Astrocyte (in vitro differentiated cells and primary cell): ENCODE results near the gene MANSC4. TPM values are rescaled to one million over a fixed set of nuclear protein-coding genes. Genes with fewer than 3 reads are reported as not detected.

ENCODE experiments used
- DNase-seq: peaks from one replicate; pipeline ENCODE4 v3.0.0-alpha.2; 2010; ENCODE audit warnings: low read depth
- FAIRE-seq: peaks from 2 replicates; lab custom pipeline; 2011; peaks lifted over from hg19 to GRCh38; lab: Jason Lieb, UNC
- H2AFZ ChIP-seq: 2 replicates; pipeline ENCODE4 v1.6.0; 2012; ENCODE audit warnings: low read depth, low read length, inconsistent platforms
- H3K27ac ChIP-seq: 2 replicates; pipeline ENCODE4 v1.5.1; 2011; ENCODE audit warnings: low read depth, low read length, inconsistent platforms
- H3K27me3 ChIP-seq: 2 replicates; pipeline ENCODE4 v1.6.0; 2011; ENCODE audit warnings: low read length, inconsistent platforms; ENCODE audit not compliant: insufficient read depth
- H3K36me3 ChIP-seq: 2 replicates; pipeline ENCODE4 v1.5.1; 2011; ENCODE audit warnings: low read length, inconsistent platforms; ENCODE audit not compliant: insufficient read depth
- H3K4me1 ChIP-seq: 2 replicates; pipeline ENCODE4 v1.5.1; 2011; ENCODE audit warnings: low read length, inconsistent platforms; ENCODE audit not compliant: insufficient read depth
- H3K4me2 ChIP-seq: 2 replicates; pipeline ENCODE4 v1.6.0; 2012; ENCODE audit warnings: low read length, inconsistent platforms
- H3K4me3 ChIP-seq: 2 replicates; pipeline ENCODE4 v1.5.1; 2011; ENCODE audit warnings: low read depth, mild to moderate bottlenecking, low read length, inconsistent platforms; ENCODE audit not compliant: insufficient read depth
- H3K79me2 ChIP-seq: 2 replicates; pipeline ENCODE4 v1.6.0; 2012; ENCODE audit warnings: mild to moderate bottlenecking, low read length, inconsistent platforms; ENCODE audit not compliant: insufficient read depth
- H3K9ac ChIP-seq: 2 replicates; pipeline ENCODE4 v1.6.0; 2012; ENCODE audit warnings: mild to moderate bottlenecking, low read length, inconsistent platforms
- H3K9me3 ChIP-seq: 2 replicates; pipeline ENCODE4 v1.5.1; 2012; ENCODE audit warnings: low read depth, mild to moderate bottlenecking, low read length, inconsistent platforms; ENCODE audit not compliant: insufficient read depth
- H4K20me1 ChIP-seq: 2 replicates; pipeline ENCODE4 v1.6.0; 2012; ENCODE audit warnings: low read length, inconsistent platforms; ENCODE audit not compliant: insufficient read depth
- H3K27ac Mint-ChIP-seq: one replicate; pipeline ENCODE4 v1.8.0; 2021; ENCODE audit warnings: mild to moderate bottlenecking, mixed read lengths; ENCODE audit not compliant: unreplicated experiment
- H3K27me3 Mint-ChIP-seq: one replicate; pipeline ENCODE4 v1.8.0; 2021; ENCODE audit warnings: low read depth, mixed read lengths; ENCODE audit not compliant: unreplicated experiment
- H3K36me3 Mint-ChIP-seq: one replicate; pipeline ENCODE4 v1.8.0; 2021; ENCODE audit warnings: low read depth, mixed read lengths; ENCODE audit not compliant: unreplicated experiment
- H3K4me1 Mint-ChIP-seq: one replicate; pipeline ENCODE4 v1.8.0; 2021; ENCODE audit warnings: low read depth, mixed read lengths; ENCODE audit not compliant: unreplicated experiment
- H3K4me3 Mint-ChIP-seq: one replicate; pipeline ENCODE4 v1.8.0; 2021; ENCODE audit warnings: mild to moderate bottlenecking, moderate library complexity, mixed read lengths; ENCODE audit not compliant: unreplicated experiment
- H3K9me3 Mint-ChIP-seq: one replicate; pipeline ENCODE4 v1.8.0; 2021; ENCODE audit warnings: mild to moderate bottlenecking, mixed read lengths; ENCODE audit not compliant: unreplicated experiment
- EZH2 ChIP-seq: IDR thresholded peaks from 2 replicates; pipeline ENCODE4 v1.6.1; 2012; ENCODE audit warnings: mild to moderate bottlenecking, low read length, inconsistent platforms; ENCODE audit not compliant: insufficient read depth
- total RNA-seq: library from RNA; stranded (reverse); gene quantifications from 2 replicates; pipeline ENCODE4 v1.2.1, GENCODE V29; 2021
- TF ChIP-seq, protein P1 (sequence below): IDR thresholded peaks from 2 replicates; pipeline ENCODE4 v1.5.1; 2011; ENCODE audit warnings: low read depth, mild to moderate bottlenecking, inconsistent platforms, low read length, moderate library complexity; ENCODE audit not compliant: insufficient read depth

Gene MANSC4
- total RNA-seq, 1 donor from 2014 or later, result not detected

DNA sequence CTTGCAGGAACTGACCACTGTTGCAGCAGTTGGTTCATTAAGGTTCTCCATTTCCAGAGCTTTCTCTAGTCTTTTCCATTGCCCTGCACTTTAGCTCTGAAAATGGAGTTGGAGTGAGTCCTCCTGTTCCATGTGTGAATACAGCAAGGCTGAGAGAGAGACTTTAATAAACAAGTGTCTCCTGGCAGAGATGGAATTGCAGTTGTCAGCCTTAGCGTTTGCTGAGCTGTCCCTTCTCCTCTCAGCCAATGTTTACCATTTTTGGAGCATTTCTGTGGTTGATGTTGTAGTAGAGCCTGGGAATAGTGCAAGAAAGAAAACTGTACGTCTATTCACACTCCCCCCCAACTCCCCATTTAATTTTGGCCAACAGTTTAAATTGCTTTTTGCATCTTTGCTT, 7.5 kb upstream of the MANSC4 start:
- peaks cover 36% of the 10 kb centered on the region for H4K20me1 ChIP-seq
- DNase-seq, result no peak
- peaks cover 81% of the 10 kb centered on the region for H3K79me2 ChIP-seq
- no peak overlapping the region for H3K9ac ChIP-seq
- Mint-ChIP-seq H3K27ac (no peak overlapping the region), H3K36me3 (peaks cover 18% of the 10 kb centered on the region), H3K4me3 (no peak overlapping the region), H3K9me3 (no peaks in the 10 kb centered on the region), H3K27me3 (no peaks in the 10 kb centered on the region), H3K4me1 (peaks cover 28% of the 10 kb centered on the region)
- no peak overlapping the region for H3K4me3 ChIP-seq
- peaks cover 9% of the 10 kb centered on the region for H3K4me1 ChIP-seq
- H2AFZ ChIP-seq, result no peak overlapping the region
- no peak overlapping the region for H3K27ac ChIP-seq
- TF ChIP-seq, protein P1, sequence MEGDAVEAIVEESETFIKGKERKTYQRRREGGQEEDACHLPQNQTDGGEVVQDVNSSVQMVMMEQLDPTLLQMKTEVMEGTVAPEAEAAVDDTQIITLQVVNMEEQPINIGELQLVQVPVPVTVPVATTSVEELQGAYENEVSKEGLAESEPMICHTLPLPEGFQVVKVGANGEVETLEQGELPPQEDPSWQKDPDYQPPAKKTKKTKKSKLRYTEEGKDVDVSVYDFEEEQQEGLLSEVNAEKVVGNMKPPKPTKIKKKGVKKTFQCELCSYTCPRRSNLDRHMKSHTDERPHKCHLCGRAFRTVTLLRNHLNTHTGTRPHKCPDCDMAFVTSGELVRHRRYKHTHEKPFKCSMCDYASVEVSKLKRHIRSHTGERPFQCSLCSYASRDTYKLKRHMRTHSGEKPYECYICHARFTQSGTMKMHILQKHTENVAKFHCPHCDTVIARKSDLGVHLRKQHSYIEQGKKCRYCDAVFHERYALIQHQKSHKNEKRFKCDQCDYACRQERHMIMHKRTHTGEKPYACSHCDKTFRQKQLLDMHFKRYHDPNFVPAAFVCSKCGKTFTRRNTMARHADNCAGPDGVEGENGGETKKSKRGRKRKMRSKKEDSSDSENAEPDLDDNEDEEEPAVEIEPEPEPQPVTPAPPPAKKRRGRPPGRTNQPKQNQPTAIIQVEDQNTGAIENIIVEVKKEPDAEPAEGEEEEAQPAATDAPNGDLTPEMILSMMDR, result no peak
- TF ChIP-seq EZH2, result no peak
- H3K4me2 ChIP-seq, result no peak overlapping the region
- no peaks in the 10 kb centered on the region for H3K27me3 ChIP-seq
- H3K36me3 ChIP-seq, result peaks cover 8% of the 10 kb centered on the region
- FAIRE-seq, result no peak
- H3K9me3 ChIP-seq, result no peaks in the 10 kb centered on the region

DNA sequence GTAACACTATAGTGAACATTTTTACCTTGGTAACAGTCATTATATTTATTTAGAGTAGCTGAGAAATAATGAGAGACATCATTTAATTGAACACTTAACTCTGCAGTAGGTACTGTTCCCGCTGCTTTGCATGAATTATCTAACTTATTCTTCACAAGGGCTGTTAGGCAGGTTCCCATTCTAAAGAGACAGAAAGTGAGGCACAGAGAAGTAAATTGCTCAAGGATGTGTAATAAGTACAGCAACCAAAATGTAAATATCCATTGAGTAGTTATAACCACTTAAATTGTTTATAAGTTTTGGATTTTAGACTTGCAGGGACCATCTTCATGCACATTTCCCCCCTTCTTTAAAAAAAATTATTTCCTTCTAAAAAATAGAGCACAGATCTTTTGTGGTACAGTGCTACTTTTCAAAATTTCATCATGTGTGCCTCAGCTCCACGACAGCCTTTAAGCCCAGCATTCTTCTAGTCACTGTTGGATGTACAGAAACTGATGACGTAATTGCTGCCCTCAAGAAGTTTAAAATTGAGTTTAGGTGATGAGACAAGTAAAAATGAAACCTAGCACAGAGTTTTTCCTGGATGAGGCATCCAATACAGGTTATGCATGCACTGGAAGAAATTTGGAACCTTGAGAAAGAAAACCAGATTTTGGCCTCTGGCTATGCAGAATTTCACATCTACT, 6.0 kb upstream of the MANSC4 start:
- H3K9me3 ChIP-seq, result no peaks in the 10 kb centered on the region
- Mint-ChIP-seq H3K4me1 (peaks cover 37% of the 10 kb centered on the region), H3K4me3 (no peak overlapping the region), H3K36me3 (peaks cover 11% of the 10 kb centered on the region), H3K27ac (peak overlapping the region; percentile 63), H3K27me3 (no peaks in the 10 kb centered on the region), H3K9me3 (no peaks in the 10 kb centered on the region)
- peaks cover 90% of the 10 kb centered on the region for H3K79me2 ChIP-seq
- peaks cover 35% of the 10 kb centered on the region for H4K20me1 ChIP-seq
- FAIRE-seq, result no peak
- no peak overlapping the region for H2AFZ ChIP-seq
- no peaks in the 10 kb centered on the region for H3K27me3 ChIP-seq
- TF ChIP-seq, protein P1, result no peak
- no peak for TF ChIP-seq EZH2
- DNase-seq, result peak; percentile 75
- H3K4me2 ChIP-seq, result peak overlapping the region; percentile 62
- H3K27ac ChIP-seq, result peak overlapping the region; percentile 66
- H3K4me1 ChIP-seq, result peaks cover 25% of the 10 kb centered on the region
- no peak overlapping the region for H3K4me3 ChIP-seq
- H3K36me3 ChIP-seq, result peaks cover 12% of the 10 kb centered on the region
- peak overlapping the region; percentile 12 for H3K9ac ChIP-seq

DNA sequence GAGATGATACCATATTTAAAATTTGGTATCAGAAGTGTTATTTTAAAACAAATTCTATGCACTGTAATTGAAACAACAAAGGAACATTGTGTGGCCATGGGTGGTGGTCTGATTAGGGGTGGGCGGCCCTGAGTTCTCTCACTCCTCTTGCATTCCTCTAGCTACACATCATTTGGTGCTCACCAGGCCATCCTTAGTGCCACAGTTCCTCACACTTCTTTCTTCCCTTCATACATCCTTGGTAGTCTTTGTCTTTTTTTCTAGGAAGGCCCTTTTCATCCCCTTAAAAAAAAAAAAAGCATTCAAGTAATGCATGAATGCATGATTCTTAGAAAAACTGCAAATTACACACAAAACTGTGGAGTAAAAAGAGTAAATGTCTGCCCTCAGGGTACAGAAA, 2.4 kb upstream of the MANSC4 start:
- Histone ChIP-seq H3K36me3 (peaks cover 9% of the 10 kb centered on the region), H4K20me1 (peaks cover 25% of the 10 kb centered on the region), H3K9me3 (no peaks in the 10 kb centered on the region), H3K27ac (peak overlapping the region; percentile 88), H3K4me1 (peaks cover 31% of the 10 kb centered on the region), H3K79me2 (peaks cover 67% of the 10 kb centered on the region), H3K9ac (no peak overlapping the region), H3K27me3 (no peaks in the 10 kb centered on the region), H2AFZ (no peak overlapping the region), H3K4me2 (peak overlapping the region; percentile 99), H3K4me3 (no peak overlapping the region)
- no peaks in the 10 kb centered on the region for H3K27me3 Mint-ChIP-seq
- peaks cover 10% of the 10 kb centered on the region for H3K36me3 Mint-ChIP-seq
- no peak for DNase-seq
- peak overlapping the region; percentile 29 for H3K27ac Mint-ChIP-seq
- peaks cover 33% of the 10 kb centered on the region for H3K4me1 Mint-ChIP-seq
- FAIRE-seq, result no peak
- no peaks in the 10 kb centered on the region for H3K9me3 Mint-ChIP-seq
- no peak for TF ChIP-seq EZH2
- TF ChIP-seq, protein P1, result no peak
- peak overlapping the region; percentile 83 for H3K4me3 Mint-ChIP-seq
